Stimulated activated CD4-positive, alpha-beta T cell treated with anti-CD3 and anti-CD28 coated beads, TNF-alpha, amount 100 ng/mL, for 24 hours (primary cell): Measurements from ENCODE around the gene RUBCN.

Source experiments
- DNase-seq, 3 experiments: peaks; one replicate each; pipeline ENCODE4 v3.0.0-alpha.2; 2020; ENCODE audit warnings: low read depth in 3 of 3

The RUBCN gene

GRCh38 chr3:197736491-197737318, at the start of gene RUBCN:
RUBCN (minus strand) TSS chr3:197736904; CDS start chr3:197736719, 185 bp downstream.
- DNase-seq, result peak; percentile 88 to 94 (median 89)

GRCh38 chr3:197784019-197784585, 47.4 kb upstream of the RUBCN start:
- no peak for DNase-seq

- DNase-seq, result no peak
Measured at GRCh38 chr3:197782230-197782629, 45.5 kb upstream of the RUBCN start.

GRCh38 chr3:197775317-197775716, 38.6 kb upstream of the RUBCN start:
- DNase-seq, result no peak

GRCh38 chr3:197761784-197762183, 25.1 kb upstream of the RUBCN start:
- no peak for DNase-seq

- no peak for DNase-seq
Measured at GRCh38 chr3:197758512-197758911, 21.8 kb upstream of the RUBCN start.

GRCh38 chr3:197756704-197757103, 20.0 kb upstream of the RUBCN start:
- DNase-seq, result no peak

GRCh38 chr3:197753263-197753662, 16.6 kb upstream of the RUBCN start:
- no peak for DNase-seq

GRCh38 chr3:197752107-197752506, 15.4 kb upstream of the RUBCN start:
- DNase-seq, result no peak

- DNase-seq, result peak in 1 of 3 experiments; percentile 48
Measured at GRCh38 chr3:197750858-197751737, 14.4 kb upstream of the RUBCN start.

- peak in 1 of 3 experiments; percentile 47 for DNase-seq
Measured at GRCh38 chr3:197750396-197750831, 13.7 kb upstream of the RUBCN start.

- DNase-seq, result peak; percentile 72 to 83 (median 74)
Measured at GRCh38 chr3:197749601-197750395, 13.1 kb upstream of the RUBCN start, which contains the start of gene FYTTD1. FYTTD1 (plus strand) TSS chr3:197749883; CDS start chr3:197749972, 89 bp downstream.

- peak in 2 of 3 experiments; percentile 28 to 48 for DNase-seq
Measured at GRCh38 chr3:197749315-197749600, 12.6 kb upstream of the RUBCN start.

GRCh38 chr3:197748597-197749314, 12.1 kb upstream of the RUBCN start:
- DNase-seq, result no peak

- no peak for DNase-seq
Measured at GRCh38 chr3:197746801-197747237, 10.1 kb upstream of the RUBCN start.

GRCh38 chr3:197746209-197746608, 9.5 kb upstream of the RUBCN start:
- no peak for DNase-seq

GRCh38 chr3:197742787-197743186, 6.1 kb upstream of the RUBCN start:
- DNase-seq, result no peak

- DNase-seq, result no peak
Measured at GRCh38 chr3:197737749-197738462, 1.2 kb upstream of the RUBCN start.

GRCh38 chr3:197737319-197737649, 580 bp upstream of the RUBCN start:
- no peak for DNase-seq

- peak; percentile 20 to 54 (median 26) for DNase-seq
Measured at GRCh38 chr3:197736010-197736490, 654 bp downstream of the RUBCN start.
